NCI-H1436 treated with DMSO at 0.1 percent for 48 hours (cell line): Measurements from ENCODE around the gene ABCB4.

ENCODE experiments used
- DNase-seq: peaks from one replicate; lab custom pipeline; 2025; lab: John Stamatoyannopoulos, UW

Gene ABCB4

GRCh38 chr7:87416682-87417587, 58.5 kb downstream of the ABCB4 start:
- DNase-seq = no peak

- DNase-seq = no peak
Measured at GRCh38 chr7:87414794-87415188, 60.7 kb downstream of the ABCB4 start.

- no peak for DNase-seq
Measured at GRCh38 chr7:87413951-87414793, 61.3 kb downstream of the ABCB4 start.

GRCh38 chr7:87413029-87413428, 62.5 kb downstream of the ABCB4 start:
- no peak for DNase-seq

- DNase-seq = no peak
Measured at GRCh38 chr7:87411186-87411585, 64.3 kb downstream of the ABCB4 start.

GRCh38 chr7:87404674-87405073, 70.8 kb downstream of the ABCB4 start:
- DNase-seq = no peak

- no peak for DNase-seq
Measured at GRCh38 chr7:87398446-87398845, 77.0 kb downstream of the ABCB4 start.

GRCh38 chr7:87395442-87396020, 79.9 kb downstream of the ABCB4 start:
- no peak for DNase-seq

GRCh38 chr7:87391020-87391701, 84.3 kb downstream of the ABCB4 start:
- no peak for DNase-seq

GRCh38 chr7:87380905-87381304, 94.6 kb downstream of the ABCB4 start:
- no peak for DNase-seq

- no peak for DNase-seq
Measured at GRCh38 chr7:87375662-87376435, 99.6 kb downstream of the ABCB4 start.

GRCh38 chr7:87370660-87371180, 104.8 kb downstream of the ABCB4 start:
- no peak for DNase-seq

GRCh38 chr7:87369216-87369615, 106.3 kb downstream of the ABCB4 start:
- DNase-seq = no peak

- no peak for DNase-seq
Measured at GRCh38 chr7:87364246-87364645, 111.2 kb downstream of the ABCB4 start.

GRCh38 chr7:87363342-87363741, 112.1 kb downstream of the ABCB4 start:
- DNase-seq = no peak

- no peak for DNase-seq
Measured at GRCh38 chr7:87361320-87361719, 114.2 kb downstream of the ABCB4 start.

GRCh38 chr7:87359366-87359765, 116.1 kb downstream of the ABCB4 start:
- DNase-seq = no peak

- DNase-seq = no peak
Measured at GRCh38 chr7:87356448-87356847, 119.0 kb downstream of the ABCB4 start.

GRCh38 chr7:87354749-87355148, 120.7 kb downstream of the ABCB4 start:
- no peak for DNase-seq
